WTC11 (cell line): Measurements from ENCODE around the gene SON.

Experiments
- CREM ChIP-seq: sonication (generic); formaldehyde crosslinking; IDR thresholded peaks from 2 replicates; pipeline ENCODE4 v1.8.1; 2022; ENCODE audit warnings: mild to moderate bottlenecking, missing genetic modification reagents, moderate library complexity
- CTCF ChIP-seq: fragments of 200-600 bp; IDR thresholded peaks from 2 replicates; pipeline ENCODE4 v1.8.0; 2022; ENCODE audit warnings: antibody characterized with exemption
- JUN ChIP-seq: sonication (generic); formaldehyde crosslinking; IDR thresholded peaks from 2 replicates; pipeline ENCODE4 v1.8.0; 2023; ENCODE audit warnings: mild to moderate bottlenecking, missing genetic modification reagents
- MAX ChIP-seq: sonication (generic); formaldehyde crosslinking; IDR thresholded peaks from 2 replicates; pipeline ENCODE4 v1.8.0; 2022; ENCODE audit warnings: mild to moderate bottlenecking, missing genetic modification reagents
- TEAD1 ChIP-seq: sonication (generic); formaldehyde crosslinking; IDR thresholded peaks from 2 replicates; pipeline ENCODE4 v1.8.0; 2022; ENCODE audit warnings: mild to moderate bottlenecking, missing genetic modification reagents
- USF2 ChIP-seq: sonication (generic); formaldehyde crosslinking; IDR thresholded peaks from 2 replicates; pipeline ENCODE4 v1.8.1; 2023; ENCODE audit warnings: mild to moderate bottlenecking, missing genetic modification reagents, moderate library complexity

GRCh38 chr21:33554236-33554981, 11.6 kb downstream of the SON start:
- TF ChIP-seq CREM: no peak
- TF ChIP-seq USF2 (CRISPR knock-in tag): no peak
- TF ChIP-seq JUN (CRISPR knock-in tag): no peak
- TF ChIP-seq CTCF: no peak
- TF ChIP-seq TEAD1 (CRISPR knock-in tag): no peak
- TF ChIP-seq MAX (CRISPR knock-in tag): no peak
